ENCODE results near the gene MICU1.

DNA sequence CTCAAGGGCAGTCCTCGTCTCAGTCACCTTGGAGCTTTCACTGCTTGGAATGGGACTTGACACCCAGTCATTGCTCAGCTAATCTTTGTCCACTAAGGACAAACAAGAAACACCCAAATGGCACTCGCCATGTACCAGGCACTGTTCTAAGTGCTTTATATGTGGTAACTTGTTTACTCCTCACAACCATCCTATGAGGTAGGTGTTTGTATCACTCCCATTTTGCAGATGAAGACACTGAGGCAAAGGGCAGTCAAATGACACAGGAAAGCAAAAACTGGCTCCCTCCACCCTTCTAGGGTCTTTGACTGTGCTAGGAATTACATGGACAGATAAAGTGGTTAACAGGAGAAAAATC, 295.8 kb downstream of the MICU1 start:
- TF ChIP-seq, protein P1, sequence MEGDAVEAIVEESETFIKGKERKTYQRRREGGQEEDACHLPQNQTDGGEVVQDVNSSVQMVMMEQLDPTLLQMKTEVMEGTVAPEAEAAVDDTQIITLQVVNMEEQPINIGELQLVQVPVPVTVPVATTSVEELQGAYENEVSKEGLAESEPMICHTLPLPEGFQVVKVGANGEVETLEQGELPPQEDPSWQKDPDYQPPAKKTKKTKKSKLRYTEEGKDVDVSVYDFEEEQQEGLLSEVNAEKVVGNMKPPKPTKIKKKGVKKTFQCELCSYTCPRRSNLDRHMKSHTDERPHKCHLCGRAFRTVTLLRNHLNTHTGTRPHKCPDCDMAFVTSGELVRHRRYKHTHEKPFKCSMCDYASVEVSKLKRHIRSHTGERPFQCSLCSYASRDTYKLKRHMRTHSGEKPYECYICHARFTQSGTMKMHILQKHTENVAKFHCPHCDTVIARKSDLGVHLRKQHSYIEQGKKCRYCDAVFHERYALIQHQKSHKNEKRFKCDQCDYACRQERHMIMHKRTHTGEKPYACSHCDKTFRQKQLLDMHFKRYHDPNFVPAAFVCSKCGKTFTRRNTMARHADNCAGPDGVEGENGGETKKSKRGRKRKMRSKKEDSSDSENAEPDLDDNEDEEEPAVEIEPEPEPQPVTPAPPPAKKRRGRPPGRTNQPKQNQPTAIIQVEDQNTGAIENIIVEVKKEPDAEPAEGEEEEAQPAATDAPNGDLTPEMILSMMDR (IDR thresholded peaks at IDR 0.05): no peak
- TF ChIP-seq EP300 (IDR thresholded peaks at IDR 0.05; ENCODE audit: low read depth): no peak
- no peak for TF ChIP-seq POLR2A (IDR thresholded peaks at IDR 0.05)
- no peak for TF ChIP-seq POLR2AphosphoS5 (IDR thresholded peaks at IDR 0.05)

All from transverse colon (tissue), 4 donors.